Umbilical cord (tissue), 2 donors: ENCODE measurements around the gene FAM131B. TPM values are rescaled to one million over a fixed set of nuclear protein-coding genes. Genes with fewer than 3 reads are reported as not detected.
A peak's percentile ranks its signal among the peaks of the same experiment; 100 is the strongest.

Source experiments
- DNase-seq: peaks from one replicate; pipeline ENCODE4 v3.0.0-alpha.2; 2015; ENCODE audit warnings: low spot score
- total RNA-seq: library from RNA; depleted of rRNA; stranded (reverse); fragments of >200 nt; gene quantifications from one replicate; pipeline ENCODE4 v1.2.3, GENCODE V29; 2014; ENCODE audit warnings: low replicate concordance; ENCODE audit not compliant: insufficient read depth

The FAM131B gene
- total RNA-seq, 1 donor from 2014 or later = 7.2 TPM

DNA sequence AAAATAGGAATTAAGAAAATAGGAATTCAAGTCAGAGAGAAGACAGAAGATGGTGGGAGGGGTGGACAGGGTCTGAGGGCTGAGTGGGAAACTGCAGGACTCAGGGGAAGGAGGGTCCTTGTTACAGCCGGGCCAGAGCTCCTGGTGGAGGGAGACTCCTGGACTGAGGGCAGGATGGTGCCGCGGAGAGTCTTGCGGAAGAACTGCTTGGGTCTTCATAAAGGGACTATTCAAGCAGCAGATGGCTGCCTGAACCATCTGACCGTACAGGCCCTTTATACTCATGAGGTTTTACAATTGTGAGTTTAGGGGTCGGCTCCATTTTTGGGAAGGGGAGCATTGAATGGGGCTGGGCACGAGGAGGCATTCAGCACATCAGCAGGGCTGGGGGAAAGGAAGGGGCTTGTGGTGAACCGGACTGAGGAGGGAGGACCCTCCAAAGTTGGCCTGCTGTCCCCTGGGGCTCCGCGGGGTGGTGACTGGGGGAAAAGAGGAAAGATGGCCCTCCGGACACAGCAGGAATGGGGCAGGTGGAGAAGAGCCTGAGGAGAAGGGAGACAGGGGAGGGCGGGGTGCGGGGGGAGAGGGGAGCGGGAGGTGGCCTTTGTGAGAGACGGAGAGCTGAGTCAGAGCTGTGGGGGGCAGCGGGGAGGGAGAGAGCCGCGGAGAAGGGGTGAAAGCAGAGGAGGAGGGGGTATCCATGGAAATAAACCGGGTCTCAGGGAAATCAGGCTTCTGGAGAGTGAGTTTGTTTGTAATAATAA lies 1.5 kb downstream of the FAM131B start:
- DNase-seq = no peak

DNA sequence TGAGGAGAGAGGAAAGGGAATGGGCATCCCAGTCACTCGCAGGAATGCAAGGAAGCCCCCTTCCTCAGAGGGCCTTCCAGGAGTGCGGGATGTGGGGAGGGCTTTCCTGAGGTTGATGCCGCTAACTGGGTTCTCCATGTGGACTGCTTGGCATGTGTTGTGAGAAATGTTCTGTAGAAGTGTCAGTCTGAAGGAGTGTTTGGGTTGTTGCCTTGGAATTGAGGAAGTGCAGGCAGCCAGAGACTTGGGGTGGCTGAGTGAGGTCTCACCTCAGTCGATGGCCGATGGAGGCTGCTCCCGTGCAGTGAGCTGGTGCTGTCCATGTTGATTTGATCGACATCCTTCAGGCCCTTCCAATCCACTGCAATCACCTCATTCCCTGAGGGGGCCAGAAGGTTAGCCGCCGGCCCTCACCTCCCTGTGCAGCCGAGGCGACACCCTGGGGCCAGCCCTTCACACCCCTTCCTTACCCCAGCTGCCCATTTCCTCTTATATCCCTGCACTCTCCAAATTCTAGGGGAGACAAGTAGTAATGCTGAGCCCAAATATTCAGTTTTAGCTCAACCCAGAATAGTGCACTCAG lies 2.7 kb downstream of the FAM131B start:
- no peak for DNase-seq

DNA sequence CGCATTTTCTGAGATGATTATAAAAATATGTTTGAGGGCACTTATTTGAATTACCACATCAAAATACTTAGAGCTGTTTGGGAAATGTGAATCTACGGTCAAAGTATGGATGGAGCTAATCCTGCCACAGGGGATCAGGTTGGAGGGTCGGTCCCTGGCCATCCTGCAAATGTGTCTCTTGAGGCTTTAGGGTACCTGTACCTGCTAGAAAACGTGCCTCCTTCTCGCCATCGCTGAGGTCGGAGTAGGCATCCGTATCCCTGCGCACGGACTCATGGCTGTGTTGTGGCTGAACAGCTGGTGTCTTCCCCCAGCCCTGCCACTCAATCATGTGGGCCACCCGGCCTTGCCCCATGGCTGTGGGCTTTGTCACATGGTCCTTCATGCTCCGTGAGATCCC lies 3.9 kb downstream of the FAM131B start:
- DNase-seq = no peak

DNA sequence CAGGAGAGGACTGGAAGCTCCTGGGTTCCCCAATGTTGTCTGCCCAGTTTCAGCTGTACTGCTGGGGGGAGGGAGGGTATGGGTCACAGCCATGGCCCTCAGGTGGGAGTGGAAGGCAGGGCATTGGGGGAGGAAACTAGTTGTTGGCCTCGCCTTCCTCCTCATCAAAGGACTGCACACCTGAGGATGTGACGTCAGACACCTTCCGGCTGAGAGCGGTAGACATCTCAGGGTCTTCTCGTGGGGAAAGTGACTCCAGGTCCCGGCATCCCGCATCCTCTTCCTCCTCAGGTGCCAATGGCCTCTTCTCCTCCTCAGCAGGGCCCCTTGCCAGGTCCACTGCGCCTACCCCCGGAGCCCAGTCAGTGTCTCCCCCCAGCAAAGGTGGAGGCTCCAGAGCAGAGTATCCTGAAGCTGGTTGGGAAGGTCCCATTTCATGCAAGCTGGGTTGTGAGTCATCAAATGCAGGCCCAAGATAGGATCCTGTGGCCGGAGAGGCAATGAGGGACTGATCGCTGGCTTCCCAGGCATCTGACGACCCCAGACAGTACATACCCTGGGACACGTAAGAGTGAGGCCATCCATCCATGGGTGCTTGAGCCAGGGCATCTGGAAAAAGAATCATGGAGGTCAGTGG lies 6.0 kb downstream of the FAM131B start:
- no peak for DNase-seq

DNA sequence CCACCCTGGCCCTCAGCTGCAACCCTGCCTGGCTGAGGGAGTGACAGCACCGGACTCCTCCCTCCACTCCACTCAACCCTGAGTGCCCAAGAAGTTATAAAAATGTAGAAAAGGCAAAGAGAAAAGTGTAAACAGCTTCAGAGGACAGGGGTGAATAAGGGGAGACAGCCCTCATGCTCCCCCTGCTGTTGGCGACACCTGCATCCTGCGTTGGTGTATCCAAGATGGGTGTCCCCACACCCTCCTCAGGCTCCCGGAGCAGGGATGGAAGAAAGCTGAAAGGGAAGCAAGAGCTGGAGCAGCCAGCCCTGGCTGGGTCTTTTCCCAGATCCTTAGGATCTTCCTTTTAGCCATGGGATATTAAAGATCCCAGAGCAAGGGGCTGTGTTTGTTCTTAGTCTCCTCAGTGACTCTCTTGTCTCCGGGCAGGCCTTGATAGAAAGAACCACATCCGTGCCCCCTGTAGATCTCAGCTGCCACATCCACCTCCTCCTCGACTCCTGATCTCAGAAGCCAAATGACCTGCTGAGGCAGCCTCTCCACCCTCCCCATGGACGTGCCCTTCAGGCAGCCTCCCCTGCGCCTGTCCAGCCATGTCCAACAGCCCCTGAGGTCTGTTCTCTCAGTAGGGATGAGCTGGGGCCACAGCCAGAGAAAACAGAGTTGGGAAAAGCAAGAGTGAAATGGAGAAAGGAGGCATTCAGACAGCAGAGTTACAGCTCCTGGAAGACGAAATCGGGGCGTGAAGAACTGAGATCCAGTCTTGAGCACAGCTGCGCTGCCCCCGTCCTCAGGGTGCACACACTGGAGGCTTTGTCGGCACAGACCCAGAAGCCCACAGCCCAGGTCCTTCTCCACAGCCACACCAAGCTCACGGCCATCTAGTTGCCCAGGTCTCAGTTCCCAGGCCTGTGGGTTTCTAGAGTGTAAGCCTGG lies 6.8 kb downstream of the FAM131B start:
- DNase-seq = no peak

DNA sequence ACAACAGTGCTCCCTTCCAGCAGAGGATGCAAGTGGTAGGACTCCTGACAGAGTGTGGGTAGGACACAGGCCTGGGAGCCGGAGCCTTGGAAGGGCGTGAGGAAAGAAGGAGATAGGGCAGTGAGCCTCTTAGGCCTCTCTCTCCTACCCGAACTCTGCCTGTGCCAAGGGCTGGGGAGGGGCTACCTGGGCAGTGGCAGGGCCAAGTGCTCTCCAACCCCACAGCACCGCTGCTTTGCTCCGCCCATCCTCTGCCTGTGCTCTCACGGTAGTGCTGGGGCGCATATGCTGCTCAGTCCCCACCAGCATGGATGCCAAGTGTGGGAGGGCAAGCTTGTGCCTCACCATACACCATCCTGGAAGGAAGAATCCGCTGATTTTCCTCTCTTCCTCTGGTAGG lies 7.5 kb downstream of the FAM131B start:
- no peak for DNase-seq

DNA sequence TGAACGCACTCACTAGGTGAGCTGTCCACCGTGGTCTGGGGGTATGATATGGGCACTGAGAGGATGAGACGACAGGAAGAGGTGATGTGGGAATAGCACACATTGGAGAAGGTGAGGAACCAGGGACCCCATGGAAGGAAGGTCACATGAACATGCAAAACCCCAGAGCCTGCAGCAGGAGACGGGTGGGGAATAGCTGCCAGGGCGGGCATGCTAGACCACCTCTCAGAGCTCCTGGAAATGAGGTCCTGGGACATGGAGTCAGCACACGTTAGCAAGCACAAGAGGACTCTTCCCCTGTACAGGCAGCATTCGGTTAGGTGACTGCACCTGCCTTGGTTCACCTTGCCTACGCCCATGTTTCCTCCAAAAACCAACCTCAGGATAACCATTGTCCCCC lies 8.1 kb downstream of the FAM131B start:
- DNase-seq = no peak

DNA sequence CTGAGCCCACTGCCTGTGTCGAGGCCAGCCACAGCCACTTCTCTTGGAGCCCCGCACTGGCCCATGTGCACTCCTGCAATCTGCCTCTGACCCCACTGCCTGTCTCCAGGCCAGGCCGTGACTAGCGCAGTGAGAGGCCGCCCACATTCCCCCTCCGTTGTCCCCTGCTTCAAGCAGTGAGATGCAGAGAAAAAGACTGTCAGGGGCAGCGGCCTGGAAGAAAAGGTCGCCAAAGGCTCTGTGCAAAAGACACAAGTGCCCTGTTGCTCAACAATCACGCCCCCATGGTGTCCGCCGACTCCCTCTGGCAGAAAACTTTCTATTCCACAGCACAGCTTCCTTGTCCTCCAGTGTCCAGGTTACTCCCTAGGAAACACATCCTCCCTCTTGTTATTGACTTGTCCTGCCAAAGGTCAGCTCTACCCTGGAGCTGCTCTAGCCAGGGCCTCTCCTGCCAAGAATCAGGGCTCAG lies 9.9 kb downstream of the FAM131B start:
- DNase-seq = no peak

DNA sequence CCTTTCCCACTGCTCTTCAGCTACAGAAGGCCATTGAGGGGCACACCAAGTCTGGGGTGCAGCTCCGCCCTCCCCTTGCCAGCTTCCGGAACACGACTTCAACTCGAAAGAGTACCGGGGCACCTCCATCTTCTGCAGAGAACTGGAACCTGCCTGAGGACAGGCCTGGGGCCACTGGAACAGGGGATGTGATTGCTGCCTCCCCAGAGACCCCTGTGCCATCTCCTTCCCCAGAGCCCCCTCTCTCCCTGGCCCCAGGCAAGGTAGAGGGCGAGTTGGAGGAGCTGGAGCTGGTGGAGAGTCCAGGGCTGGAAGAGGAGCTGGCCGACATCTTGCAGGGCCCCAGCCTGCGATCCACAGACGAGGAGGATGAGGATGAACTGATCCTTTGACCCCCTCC lies 10.9 kb downstream of the FAM131B start:
- no peak for DNase-seq

DNA sequence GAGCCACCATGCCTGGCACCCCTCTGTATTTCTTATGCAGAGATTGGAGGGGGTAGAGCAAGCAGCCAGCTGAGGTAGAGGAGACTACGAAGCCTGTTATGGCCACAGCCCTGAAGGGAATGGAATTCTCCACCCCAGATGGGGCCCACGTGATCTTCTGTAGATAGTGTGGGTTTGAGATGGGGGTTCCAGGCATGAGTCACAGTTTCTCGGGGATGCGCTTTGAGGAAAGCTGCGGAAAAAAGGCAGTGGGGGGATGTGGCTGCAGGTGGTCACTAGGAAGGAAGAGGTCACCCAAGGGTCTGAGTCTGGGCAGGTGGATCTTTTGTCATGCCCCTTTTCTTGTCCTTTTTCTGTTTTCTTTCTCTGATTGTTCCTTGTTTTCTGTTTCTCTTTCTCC lies 11.5 kb downstream of the FAM131B start:
- no peak for DNase-seq

DNA sequence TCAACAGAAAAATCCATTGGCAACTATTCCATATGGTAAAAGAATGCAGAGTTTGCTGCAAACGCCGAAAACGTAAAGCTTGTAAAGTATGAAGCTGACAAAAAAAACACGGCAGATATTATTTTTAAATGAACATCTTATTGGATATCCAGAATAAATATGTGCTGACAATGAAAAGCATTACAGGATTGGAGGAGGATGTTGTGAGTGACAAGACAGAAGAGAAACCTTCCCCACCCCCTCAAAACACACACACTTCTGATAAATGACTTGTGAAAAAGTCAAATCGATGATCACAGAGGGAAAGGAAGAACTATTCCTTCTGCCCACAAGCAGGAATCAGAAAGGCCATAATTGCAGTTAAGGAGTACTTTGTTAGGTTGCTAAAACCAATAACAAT lies 14.6 kb downstream of the FAM131B start:
- no peak for DNase-seq

DNA sequence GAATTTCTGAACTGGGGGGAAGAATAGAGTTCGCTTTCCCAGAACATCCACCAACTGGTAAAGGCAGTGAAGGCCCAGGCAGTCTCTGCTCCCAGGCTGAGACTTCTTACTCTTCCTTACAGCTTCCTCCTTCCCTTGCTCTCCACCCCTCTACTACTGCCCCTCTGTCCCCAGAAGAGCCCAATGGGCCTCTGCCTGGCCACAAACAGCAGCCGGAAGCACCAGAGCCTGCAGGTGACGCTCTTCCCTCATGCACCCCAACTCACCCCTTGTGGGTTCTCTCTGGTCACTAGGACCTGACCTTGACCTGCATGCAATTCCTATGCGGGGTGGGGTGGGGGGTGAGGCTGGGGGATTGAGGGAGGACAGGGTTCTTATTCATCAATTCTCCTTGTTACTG lies 16.5 kb downstream of the FAM131B start:
- no peak for DNase-seq

DNA sequence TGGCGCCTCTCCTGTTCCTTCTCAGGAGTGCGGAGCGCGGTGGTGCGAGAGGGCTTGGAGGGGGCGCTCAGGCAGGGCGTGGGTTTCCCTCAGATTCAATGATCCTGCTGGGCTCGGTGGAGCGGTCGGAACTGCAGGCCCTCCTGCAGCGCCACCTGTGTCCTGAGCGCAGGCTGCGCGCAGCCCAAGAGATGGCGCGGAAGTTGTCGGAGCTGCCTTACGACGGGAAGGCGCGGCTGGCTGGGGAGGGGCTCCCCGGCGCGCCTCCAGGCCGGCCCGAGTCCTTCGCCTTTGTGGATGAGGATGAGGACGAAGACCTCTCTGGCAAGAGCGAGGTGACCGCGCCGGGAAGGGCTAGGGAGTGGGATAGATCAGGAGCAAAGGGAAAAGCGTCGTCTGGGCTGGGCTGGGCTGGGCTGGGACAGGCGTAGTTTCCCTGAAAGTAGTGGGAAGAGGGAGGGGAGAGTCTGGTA lies 17.0 kb downstream of the FAM131B start:
- DNase-seq = peak; percentile 30

DNA sequence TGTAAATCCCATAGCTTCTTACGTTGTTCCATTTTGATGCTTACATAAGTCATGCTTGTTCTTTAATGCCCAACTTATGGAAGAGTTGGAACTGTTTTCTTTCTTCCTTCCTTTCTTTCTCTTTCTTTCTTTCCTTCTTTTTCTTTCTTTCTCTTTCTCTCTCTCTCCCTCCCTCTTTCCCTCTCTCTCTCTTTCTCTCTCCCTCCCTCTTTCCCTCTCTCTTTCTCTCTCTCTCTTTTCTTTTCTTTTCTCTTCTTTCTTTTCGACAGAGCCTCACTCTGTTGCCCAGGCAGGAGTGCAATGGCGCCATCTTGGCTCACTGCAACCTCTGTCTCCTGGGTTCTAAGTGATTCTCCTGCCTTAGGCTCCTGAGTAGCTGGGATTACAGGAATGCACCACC lies 18.9 kb downstream of the FAM131B start:
- DNase-seq = no peak

DNA sequence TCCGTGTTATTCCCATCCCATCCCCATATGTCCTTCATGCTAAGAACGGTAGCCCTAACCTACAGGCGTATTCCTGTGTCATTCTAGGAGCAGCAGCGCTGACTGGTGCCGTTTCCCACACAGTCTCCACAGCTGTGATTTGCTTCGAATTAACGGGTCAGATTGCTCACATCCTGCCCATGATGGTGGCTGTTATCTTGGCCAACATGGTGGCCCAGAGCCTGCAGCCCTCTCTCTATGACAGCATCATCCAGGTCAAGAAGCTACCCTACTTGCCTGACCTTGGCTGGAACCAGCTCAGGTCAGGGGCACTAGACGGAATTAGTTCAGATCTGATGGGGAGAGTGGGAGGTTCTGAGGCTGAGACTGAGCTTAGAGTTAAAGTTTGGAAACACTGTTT lies 20.7 kb downstream of the FAM131B start:
- no peak for DNase-seq

DNA sequence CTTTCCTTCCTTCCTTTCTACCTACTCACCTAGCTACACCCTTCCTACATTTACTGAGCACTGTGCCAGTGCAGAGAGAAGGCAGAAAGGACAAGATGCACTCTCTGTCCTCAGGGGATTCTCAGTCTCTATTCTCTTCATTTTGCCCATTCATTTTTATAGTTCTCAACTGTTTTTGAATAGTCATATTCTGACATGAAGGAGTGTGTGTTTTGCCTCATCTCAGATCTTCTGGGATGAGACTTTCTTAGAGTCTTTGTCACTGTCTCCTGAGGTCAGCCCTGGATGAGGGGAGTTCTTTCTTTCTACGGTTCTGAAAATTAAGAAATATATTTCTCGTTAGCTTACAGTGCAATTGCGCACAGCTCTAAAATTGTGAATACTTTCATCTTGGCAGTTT lies 25.3 kb downstream of the FAM131B start:
- no peak for DNase-seq

DNA sequence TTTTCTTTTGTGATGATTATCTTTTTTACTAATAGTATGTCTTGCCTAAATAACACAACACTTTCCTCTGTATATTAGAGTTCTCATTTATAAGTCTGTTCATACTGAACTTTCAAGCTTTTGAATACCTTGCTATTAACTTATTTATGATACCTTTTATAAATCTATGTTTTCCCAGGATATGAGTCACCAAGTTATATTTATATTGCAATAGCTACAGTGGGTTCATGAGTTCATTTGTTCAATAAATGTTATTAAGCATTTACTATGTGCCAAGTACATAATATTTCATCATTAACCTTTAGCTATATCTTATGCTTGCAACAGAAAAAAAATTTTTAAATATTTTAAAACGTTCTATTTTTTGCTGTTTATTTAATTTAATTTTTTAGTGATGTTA lies 28.3 kb downstream of the FAM131B start:
- no peak for DNase-seq

DNA sequence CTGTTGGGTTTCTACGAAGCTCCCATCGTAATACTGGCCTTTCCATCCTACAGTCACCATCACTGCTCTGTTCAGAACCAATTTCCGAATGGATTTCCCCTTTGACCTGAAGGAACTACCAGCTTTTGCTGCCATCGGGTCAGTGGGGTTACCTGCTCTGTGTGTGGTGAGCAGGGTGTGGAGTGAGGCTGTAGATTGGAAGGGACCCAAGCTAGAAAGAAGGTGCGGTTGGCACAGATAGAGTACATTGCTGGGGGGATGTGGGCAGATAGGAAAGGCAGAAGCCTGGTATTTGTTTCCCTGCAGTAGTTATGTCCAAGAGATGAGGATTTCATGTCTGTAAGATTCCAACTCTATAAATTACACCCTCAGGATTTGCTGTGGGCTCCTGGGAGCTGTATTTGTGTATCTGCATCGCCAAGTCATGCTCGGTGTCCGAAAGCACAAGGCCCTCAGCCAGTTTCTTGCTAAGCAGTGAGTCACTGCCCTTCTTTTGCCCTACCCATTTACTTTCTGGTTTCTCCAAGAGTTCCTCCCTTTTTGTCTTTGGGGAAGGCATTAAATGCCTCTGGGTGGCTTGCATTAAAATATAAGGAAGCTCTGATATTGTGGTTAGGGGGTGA lies 31.2 kb downstream of the FAM131B start:
- DNase-seq = peak; percentile 93

DNA sequence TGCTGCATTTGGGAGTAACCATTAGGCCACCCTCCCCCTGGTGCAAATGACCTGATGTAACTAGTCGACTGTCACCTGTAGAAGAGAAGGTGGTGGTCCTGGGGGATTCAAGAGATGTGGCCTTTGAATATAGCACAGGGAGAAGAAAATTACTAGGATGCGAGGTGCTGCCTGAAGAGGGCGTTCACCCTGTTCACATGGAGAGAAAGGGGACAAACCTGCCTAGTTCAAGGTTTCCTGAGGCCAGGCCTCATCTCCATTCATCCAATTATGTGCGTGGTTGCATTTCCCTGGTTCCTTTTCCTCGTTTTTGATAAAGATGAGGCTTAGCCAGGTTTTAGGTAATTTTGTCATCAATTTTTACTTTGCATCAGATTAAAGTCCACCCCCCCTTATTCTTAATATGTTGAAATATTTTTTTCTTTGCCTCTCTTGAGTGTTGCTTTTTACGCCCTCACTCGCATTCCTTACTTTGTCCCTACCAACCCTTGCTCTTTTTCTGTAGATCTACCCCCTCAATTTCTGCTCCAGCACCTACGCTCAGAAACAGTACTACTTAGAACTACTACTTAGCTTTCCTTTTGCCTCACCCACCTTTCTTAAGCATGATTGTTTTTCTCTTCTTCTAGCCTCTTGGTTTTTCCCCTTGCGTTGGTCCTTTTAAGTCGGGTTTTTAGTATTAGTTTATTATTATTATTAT lies 32.9 kb downstream of the FAM131B start:
- DNase-seq = no peak

DNA sequence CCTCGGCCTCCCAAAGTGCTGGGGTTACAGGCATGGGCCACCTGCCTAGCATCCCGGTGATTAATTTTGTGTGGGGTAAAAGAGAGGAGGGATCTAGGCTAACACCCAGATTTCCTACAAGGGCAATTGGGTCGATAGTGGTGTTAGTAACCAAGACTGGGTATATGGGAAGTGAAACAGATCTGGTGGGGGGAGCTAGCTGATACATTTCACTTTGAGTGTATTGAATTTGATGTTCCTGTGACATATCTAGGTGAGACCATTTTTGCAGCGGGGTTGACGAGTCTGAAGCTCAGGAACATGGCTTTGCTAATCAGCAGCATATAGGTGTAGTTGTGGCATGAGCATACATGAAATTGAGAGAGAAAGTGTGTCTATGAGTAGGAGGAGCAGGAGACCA lies 34.6 kb downstream of the FAM131B start:
- no peak for DNase-seq

DNA sequence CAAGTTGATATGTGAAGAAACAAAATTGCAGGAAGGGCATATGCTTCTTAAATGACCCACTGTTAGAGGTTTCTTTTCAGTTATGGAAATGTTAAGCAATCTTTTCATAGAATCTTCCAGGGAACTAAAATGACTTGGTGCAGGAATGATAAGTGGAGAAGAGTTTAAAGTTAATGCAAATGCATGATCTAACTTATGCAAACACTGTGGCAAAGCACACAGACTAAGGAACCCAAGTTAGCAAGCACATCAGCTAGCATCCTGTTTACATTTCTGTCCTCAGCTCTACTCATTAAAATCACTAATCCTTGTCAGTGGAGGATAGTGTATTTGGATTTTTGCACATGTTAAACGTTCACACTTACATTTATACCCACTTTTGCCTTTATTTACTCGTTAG lies 37.3 kb downstream of the FAM131B start:
- peak; percentile 17 for DNase-seq
